NK-92 (cell line): ENCODE data around the gene INHA.

ENCODE experiments used
- DNase-seq: peaks from one replicate; lab custom pipeline; 2025; ENCODE audit not compliant: unreplicated experiment; lab: John Stamatoyannopoulos, UW

INHA gene

DNA sequence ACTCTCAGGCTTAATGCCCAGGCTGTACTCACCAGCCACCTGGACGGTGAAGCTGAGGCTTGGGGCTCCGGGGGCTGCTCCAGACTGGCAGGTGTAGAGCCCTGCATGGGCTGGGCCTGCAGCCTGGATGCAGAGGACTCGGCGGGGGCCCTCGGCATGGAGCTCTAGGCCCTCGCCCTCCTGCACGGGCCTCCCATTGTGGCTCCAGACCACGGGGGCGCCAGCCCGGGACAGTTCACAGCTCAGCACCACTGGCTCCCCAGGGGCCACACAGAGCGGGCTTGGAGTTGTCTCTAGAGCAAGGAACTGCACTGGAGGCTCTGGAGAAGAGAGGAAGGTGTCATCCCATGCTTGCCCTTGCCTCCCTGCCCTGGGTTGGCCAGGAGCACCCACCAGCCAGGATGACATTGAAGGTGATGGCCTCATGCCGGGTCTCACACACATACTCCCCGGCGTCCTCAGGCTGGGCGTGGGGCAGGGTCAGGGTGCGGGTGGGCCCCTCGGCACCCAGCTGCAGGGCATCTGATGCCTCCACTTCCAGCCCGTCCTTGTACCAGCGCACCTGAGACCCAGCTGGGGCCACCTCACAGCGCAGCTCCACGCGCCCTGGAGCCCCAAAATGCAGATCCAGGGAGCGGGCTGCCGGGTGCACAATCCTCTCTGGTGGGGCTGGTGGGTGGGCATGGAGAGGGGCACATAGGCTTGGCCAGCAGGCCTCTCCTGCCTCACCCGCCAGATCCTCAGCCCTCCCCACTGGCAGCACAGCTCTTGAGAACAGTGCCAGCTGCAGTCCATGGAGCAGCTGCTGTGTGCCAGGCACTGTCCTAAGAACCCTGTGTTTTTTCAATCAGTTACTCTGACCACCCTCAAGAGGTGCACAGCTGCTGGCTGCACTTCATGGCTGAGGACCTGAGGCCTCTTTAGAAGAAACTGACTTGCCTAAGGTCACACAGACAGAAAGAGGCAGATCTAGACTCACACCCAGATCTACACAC lies 14.0 kb upstream of the INHA start:
- DNase-seq = no peak

DNA sequence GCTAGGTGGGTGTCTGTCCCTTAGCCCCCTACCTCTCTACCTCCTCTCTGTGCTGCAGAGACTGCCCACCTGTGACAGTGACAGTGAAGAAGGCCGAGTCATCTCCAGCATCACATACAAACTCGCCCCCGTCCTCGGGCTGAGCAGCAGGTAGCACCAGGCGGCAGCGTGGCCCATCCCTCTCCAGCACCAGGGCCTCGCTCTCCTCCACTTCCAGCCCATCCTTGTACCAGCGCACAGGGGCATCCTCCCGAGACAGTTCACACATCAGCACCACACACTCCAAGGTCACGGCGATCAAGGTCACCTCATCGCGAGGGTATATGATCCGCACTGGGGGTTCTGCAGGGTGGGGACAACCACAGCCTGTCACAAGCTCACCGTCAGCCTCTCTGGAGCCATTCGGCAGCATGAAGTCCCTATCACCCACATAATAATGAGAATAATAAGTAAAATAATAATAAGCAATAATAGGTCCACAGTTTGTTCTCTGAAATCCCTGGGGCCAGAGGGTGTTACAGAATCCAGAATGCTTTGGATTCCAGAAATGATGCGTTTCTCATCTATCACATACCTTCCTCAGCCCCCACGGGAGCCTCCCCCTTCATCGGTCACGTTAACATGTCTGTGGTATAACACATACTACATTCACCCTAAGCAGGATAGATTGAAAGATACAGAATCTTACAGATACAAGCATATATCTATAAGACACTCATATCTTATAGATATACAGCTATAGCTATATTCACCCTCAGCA lies 12.8 kb upstream of the INHA start:
- no peak for DNase-seq

DNA sequence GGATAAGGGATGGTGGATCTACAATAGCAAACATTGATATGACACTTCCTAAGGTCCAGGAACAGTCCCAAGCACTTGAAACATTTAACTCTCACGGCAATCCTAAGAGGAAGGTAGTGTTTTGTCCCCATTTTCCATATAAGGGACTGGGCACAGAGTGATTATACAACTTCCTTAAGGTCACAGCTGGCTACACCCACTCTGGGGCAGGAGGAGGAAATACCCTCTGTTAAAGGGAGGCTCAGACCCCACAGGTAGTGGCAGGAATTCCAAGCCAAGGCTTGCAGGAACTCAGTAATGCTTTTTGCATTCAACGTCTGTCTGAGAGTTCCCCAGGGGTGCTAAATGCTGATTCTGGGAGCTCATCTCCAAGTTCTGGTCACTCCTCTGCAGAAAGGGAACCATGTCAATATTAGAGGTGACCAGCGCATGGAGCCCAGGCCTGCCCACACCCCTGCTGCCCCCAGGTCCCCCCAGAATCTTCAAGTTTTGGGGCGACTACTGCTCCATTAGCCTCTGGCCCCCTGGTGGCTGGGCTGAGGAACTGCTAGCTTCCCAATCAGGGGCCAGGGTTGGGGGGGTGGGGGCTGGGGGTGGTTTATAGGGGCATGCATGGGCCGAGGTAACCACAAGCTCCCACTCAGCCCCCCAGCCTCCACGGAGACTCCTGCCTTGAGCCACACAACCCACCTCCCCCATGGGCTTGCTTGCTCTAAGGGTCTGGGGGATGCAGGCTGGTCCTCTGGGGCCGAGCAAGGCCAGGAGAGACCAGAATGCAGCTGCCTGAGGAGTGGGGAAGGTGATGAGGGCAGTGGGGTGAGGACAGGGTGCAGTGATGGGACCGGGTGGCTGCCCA lies 11.8 kb upstream of the INHA start:
- no peak for DNase-seq

- no peak for DNase-seq
Measured at GRCh38 chr2:219560893-219561178, 11.3 kb upstream of the INHA start.

- no peak for DNase-seq
Measured at GRCh38 chr2:219561179-219562048, 10.7 kb upstream of the INHA start.

DNA sequence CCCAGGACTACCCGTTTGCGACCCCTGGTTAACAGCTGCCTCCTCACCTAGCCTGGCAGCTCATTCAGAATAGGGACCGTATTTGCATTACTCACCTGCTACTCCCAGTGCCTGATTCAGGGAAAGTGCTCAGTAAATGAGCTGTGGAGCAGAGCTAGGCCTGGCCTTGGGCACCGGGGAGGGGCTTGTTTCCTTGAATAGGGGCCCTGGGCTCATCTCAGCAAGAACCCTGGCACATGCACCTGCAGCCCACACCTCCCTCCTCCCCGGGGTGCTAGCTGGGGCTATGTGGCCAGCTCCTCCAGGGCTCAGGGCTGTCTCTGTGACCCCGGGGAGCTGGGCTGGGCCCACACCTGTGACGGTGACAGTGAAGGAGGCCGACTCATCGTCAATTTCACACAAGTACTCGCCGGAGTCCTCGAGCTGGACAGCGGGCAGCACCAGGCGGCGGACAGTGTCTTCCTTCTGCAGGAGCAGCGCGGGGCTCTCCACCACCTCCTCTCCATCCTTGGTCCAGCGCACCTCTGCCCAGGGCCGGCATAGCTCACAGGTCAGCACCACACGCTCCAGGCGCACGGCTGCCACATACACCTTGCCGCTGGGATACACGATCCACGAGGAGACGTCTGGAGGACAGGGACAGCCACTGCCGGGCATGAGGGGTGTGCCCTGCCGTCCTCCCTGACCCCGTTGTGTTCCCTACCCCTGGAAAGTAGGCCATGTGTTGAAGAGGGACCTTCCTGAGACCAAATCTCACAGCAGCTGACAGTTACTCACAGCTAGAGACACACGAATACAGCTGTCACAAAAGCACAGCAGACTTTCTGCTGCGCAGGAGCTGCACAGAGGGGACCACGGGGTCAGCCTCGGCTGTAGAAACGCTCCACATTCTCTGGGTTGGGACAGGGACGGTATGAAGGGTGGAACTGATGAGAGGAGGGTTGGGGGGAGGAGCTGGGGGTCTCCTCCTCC lies 9.8 kb upstream of the INHA start:
- DNase-seq = no peak

DNA sequence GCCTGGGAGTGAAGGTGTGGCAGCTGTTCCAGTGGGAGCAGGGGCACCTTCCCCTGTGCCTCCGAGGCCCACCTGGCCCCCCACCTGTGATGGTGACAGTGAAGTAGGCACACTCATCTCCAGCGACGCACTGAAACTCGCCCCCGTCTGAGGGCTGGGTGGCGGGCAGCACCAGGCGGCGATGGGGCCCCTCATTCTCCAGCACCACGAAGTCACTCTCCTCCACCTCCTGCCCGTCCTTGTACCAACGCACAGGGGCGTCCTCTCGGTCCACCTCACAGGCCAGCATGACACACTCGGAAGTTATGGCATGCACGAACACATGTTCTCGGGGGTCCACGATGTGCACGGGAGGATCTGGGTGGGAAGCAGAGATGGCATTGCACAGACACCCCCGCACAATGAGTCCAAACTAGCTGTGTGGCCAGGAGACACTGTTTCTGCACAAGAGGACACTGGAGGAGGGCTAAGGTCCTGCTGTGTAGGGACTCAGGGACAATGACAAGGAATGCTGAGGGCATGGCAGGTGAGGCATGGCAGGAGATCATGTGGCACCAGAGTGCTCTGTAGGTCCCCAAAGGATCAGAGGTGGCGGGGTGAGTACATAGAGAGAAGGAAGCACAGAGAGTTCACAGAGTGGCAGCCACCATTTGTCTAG lies 8.7 kb upstream of the INHA start:
- DNase-seq = no peak

GRCh38 chr2:219565130-219566080 lies 6.7 kb upstream of the INHA start:
- DNase-seq = no peak

DNA sequence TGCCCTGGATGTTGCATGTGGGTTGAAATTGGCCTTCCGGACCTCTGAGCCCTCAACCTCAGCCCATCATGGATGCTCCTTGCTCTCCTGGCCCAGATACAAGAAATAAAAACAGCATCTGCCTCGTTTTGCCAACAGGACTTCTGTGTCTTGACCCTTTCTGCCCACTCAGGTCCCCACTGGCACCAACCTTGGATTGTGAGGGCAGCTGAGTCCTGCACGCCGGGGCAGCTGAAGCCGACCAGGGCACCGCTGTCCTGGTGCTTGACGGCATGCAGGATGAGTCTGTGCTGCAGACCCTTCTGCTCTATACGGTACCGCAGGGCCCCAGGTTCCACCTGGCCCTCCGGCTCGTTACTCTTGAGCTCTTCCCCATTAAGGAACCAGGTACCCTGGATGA lies 5.5 kb upstream of the INHA start:
- no peak for DNase-seq

DNA sequence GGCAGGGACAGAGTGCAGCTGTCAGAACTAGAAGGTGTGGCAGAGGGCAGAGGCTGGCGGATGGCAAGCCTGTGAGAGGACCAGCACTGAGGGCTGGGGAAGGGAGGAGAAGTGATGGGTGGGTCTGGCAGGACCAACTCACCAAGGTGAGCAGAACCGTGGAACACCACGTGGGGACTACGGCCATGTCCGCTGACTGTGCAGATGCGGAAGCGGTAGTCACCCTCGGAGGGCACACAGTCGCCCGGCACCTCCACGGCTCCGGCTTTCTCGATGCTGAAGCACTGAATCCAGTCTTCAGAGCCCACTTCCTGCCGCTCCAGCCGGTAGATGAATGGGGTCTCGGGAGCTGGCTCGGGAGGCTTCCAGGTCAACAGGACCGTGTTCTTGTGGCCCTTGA lies 5.0 kb upstream of the INHA start:
- DNase-seq = no peak

DNA sequence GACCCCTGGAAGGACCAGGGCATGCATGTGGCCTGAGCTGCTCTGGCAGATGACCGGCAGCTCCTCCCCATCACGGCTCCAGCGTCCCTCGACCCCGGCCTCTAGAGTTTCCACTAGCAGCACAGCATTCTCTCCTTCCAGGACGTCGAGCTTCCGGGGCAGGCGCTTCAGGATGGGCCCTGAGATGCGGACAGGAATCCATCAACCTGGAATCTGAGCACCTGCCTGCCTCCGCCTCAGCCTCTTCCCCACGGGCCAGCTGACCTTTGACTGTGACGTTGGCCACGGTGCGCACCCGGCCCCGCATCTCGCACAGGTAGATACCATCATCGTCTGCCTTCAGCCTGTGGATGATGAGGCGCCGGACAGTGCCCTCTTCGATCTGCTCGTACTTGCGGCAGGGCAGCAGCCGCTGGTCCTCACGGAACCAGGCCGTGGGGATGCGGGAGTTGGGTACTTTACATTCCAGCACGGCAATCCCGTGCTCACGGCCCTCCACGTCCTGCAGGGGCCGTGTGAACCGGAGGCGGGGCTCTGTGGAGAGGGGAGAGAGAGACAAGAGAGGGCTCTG lies 4.2 kb upstream of the INHA start:
- no peak for DNase-seq

DNA sequence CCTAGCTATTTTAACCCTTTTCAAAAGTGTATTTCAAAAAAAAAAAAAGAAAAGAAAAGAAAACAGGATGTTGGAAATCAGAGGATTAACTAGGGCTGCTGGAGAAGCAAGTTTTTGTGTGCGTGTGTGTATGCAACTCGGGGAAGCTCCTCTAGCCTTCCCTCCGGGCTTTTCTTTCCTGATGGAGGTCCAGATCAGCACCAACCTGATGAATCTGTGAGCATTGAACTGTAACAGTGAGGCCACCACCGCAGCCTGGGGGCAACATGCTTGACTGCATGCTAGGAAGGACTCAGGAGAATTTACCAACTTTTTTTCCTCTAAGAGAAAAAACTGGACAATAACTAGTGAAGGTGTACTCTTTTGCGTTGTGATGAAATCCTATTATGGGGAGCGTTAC lies 3.1 kb upstream of the INHA start:
- DNase-seq = no peak

GRCh38 chr2:219569635-219570034 lies 2.5 kb upstream of the INHA start:
- no peak for DNase-seq

DNA sequence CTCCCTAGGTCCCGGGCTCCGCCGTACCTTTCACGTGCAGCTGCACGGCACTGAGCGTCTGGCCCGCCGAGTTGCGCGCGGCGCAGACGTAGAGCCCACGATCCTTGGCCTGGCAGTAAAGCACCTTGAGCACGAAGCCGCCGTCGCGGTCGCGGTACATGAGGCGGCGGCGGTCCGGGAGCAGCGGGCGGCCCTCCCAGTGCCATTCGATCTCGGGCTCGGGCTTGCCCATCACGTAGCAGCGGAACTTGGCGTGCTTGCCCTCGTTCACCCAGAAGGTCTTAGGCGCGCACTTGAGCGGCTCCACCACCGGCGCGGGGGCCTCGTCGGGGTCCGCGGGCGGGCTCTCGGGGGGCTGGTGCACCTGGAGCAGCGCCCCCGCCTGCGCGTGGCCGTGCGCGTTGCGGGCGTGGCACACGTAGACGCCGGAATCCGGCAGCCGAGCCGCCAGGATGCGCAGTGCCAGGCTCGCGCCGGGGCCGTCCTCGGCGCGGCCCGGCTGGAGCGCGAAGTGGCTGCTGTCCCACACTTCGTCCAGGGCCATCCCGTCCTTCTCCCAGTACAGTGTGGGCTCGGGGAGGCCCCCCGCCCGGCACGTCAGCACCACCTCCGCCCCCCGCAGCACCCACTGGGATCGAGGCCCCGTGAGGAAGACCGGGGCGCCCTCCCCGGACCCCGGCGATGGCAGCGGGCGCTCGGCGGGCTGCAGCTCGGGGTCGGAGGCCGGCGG lies 1.8 kb upstream of the INHA start:
- DNase-seq = no peak

GRCh38 chr2:219570924-219571310 lies 1.2 kb upstream of the INHA start:
- no peak for DNase-seq

DNA sequence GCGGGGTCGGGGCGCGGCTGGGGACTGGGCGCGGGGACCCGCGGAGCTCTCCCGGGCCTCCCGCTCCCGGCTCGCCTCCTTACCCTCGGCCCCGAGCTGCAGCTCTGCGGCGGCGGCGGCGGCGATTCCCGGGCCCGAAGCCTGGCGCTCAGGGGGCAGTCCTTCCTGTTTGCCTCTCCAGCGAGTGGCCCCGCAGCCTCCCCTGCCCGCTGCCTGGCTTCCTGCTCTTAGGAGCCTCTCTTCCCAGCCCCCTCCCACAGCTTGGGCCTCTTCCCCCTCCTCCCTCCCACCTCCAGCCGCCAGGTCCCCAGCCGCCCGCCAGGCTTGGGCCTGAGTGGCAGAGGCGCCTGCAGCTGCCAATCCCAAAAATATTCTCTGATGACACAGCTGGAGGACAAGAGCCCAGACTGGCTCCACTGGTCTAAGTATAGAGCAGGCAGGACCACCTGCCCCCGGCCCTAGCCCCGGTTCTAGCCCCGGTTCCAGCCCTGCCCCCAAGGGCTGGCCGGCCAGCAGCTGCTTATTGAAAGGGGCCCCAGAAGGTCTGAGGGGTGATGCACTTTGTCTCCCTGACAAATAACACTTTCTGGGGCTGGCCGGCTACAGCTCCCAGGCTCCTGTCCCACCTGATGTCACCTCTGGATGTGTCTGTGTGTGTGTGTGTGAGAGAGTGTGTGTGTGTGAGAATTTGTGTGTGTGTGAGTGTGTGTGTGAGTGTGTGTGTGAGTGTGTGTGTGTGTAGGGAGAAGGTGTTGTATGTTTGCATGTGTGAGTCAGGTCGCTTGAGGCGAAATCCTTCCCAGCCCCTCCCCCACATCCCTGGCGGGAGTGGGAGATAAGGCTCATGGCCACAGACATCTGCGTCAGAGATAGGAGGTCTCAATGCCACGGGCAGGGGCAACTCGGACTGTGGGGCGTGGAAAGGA lies 536 bp upstream of the INHA start, which contains the start of gene OBSL1:
TSS of gene OBSL1 (minus strand) at position 229 of the 926 bp plus-strand sequence. CDS start 307 bp downstream, outside the sequence.
- DNase-seq = no peak
